ENCODE measurements around the gene LSM3.

DNA sequence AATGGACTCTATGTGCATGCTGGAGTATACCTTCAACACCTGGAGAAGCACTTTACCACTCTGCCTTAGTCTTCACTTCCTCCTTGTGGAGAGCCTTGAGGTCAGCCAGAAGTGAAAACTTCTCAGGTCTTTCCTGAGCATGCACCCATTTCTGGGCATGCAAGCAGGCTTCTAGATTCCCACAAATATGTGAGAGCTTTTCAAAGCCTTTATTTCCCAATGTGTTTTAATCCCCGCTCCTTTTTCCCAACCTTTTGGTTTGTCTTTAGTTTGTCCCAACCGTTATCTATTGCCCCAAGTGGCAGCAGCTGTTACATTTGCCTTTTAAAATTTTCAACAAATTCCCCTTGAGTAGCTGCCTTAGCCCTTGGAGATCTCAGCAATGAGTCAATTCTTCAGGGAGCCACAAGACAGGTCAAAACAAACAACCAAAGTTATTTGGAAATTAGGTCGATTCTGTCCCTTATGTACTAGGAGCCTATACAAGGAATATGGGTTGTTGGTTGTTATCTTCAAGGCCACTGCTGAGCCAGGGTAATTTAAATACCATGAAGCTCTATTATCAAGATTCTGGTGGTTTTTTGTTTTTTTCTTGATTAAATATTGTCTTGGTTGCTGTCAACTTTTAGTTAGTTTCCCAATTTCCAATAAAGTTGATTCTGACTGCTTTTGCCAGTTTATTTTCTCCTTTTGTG lies 44.4 kb downstream of the LSM3 start:
- TF ChIP-seq, protein P1, sequence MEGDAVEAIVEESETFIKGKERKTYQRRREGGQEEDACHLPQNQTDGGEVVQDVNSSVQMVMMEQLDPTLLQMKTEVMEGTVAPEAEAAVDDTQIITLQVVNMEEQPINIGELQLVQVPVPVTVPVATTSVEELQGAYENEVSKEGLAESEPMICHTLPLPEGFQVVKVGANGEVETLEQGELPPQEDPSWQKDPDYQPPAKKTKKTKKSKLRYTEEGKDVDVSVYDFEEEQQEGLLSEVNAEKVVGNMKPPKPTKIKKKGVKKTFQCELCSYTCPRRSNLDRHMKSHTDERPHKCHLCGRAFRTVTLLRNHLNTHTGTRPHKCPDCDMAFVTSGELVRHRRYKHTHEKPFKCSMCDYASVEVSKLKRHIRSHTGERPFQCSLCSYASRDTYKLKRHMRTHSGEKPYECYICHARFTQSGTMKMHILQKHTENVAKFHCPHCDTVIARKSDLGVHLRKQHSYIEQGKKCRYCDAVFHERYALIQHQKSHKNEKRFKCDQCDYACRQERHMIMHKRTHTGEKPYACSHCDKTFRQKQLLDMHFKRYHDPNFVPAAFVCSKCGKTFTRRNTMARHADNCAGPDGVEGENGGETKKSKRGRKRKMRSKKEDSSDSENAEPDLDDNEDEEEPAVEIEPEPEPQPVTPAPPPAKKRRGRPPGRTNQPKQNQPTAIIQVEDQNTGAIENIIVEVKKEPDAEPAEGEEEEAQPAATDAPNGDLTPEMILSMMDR (IDR thresholded peaks at IDR 0.05) = no peak
- no peak for TF ChIP-seq ZFX (IDR thresholded peaks at IDR 0.05; ENCODE audit: borderline replicate concordance)

Measured in 22Rv1 (cell line).